Measurements from ENCODE around the gene KLHDC9. TPM values are rescaled to one million over a fixed set of nuclear protein-coding genes. Genes with fewer than 3 reads are reported as not detected.
A peak's percentile ranks its signal among the peaks of the same experiment; 100 is the strongest.

The KLHDC9 gene
- total RNA-seq, 1 donor from 2014 or later = 10.9 TPM

- no peak overlapping the region for H3K4me3 Mint-ChIP-seq (ENCODE audit: unreplicated experiment)
- peaks cover 3% of the 10 kb centered on the region for H3K27me3 Mint-ChIP-seq (ENCODE audit: unreplicated experiment)
- H3K9me3 Mint-ChIP-seq (ENCODE audit: unreplicated experiment) = peaks cover 4% of the 10 kb centered on the region
- TF ChIP-seq CTCF (IDR thresholded peaks at IDR 0.05; ENCODE audit: partially characterized antibody, unreplicated experiment) = no peak
- peaks cover 22% of the 10 kb centered on the region for H3K4me1 Mint-ChIP-seq (ENCODE audit: low read depth, unreplicated experiment)
- no peak overlapping the region for H3K27ac Mint-ChIP-seq (ENCODE audit: unreplicated experiment)
- no peaks in the 10 kb centered on the region for H3K36me3 Mint-ChIP-seq (ENCODE audit: unreplicated experiment)
- DNase-seq = no peak
Measured at GRCh38 chr1:161128591-161129420, 30.6 kb downstream of the KLHDC9 start.

DNA sequence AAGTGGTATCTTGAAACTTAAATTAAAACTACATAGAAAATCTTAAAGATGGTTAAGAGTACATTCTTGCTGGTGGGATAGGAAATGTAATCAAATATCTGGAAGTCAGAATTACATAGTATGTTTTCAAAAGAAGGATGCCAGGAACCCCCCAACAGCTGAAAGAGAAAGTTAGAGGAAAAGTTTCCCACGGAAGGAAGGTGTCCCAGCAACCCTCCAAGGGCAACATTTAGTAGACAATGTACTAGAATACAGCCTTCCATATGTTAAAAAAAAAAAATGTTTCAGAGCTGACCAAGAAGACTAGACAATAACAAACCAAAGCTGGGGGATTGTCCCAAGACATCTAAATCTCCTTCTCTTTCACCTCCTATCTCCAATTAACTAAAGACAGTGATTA, 32.1 kb downstream of the KLHDC9 start:
- DNase-seq = no peak
- Mint-ChIP-seq H3K36me3 (ENCODE audit: unreplicated experiment) (no peaks in the 10 kb centered on the region), H3K27me3 (ENCODE audit: unreplicated experiment) (peaks cover 3% of the 10 kb centered on the region), H3K9me3 (ENCODE audit: unreplicated experiment) (peaks cover 4% of the 10 kb centered on the region), H3K27ac (ENCODE audit: unreplicated experiment) (no peak overlapping the region), H3K4me3 (ENCODE audit: unreplicated experiment) (no peak overlapping the region), H3K4me1 (ENCODE audit: low read depth, unreplicated experiment) (peaks cover 22% of the 10 kb centered on the region)
- TF ChIP-seq CTCF (IDR thresholded peaks at IDR 0.05; ENCODE audit: partially characterized antibody, unreplicated experiment) = no peak

DNA sequence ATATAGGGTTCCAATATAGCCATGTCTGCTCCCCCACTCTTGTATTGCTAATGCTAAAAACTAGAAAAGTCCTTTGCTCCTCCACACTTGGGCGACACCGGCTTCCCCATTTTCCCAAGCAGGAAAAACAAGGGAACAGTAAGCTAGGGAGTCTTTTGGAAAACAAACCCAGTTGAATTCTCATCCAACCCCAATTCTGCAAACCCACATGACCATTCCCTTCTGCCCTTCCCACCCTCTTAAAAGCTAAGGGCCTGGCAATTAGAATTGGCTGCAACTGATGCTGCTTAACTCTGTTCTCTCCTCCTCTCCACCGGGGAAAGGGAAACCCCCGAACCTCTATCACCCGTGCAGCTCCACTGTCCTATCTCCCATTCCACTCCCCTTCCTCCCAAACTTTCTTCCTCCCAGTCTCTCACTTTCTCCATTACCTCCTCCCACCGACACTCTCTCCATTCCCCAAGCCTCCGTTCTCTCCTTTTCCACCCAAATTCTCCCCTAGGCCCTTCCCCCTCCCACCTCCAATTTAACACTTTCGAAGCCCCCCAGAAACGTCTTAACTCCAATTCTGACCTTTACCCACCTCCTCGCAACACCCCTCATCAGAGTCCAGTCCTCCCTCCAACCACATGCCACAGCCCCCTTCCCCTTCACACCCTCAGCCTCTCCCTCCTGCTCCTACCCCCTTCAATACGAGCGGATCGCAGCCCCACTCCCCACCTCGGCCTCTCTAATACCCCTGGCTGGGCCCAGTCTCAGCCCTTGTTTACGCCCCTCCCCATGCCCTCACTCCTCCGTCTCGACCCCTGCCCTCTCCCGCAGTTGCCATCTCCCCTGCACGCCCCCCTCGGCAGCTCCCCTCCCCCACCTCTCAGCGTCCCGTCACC, 33.6 kb downstream of the KLHDC9 start:
- peaks cover 22% of the 10 kb centered on the region for H3K4me1 Mint-ChIP-seq (ENCODE audit: low read depth, unreplicated experiment)
- DNase-seq = no peak
- no peaks in the 10 kb centered on the region for H3K36me3 Mint-ChIP-seq (ENCODE audit: unreplicated experiment)

DNA sequence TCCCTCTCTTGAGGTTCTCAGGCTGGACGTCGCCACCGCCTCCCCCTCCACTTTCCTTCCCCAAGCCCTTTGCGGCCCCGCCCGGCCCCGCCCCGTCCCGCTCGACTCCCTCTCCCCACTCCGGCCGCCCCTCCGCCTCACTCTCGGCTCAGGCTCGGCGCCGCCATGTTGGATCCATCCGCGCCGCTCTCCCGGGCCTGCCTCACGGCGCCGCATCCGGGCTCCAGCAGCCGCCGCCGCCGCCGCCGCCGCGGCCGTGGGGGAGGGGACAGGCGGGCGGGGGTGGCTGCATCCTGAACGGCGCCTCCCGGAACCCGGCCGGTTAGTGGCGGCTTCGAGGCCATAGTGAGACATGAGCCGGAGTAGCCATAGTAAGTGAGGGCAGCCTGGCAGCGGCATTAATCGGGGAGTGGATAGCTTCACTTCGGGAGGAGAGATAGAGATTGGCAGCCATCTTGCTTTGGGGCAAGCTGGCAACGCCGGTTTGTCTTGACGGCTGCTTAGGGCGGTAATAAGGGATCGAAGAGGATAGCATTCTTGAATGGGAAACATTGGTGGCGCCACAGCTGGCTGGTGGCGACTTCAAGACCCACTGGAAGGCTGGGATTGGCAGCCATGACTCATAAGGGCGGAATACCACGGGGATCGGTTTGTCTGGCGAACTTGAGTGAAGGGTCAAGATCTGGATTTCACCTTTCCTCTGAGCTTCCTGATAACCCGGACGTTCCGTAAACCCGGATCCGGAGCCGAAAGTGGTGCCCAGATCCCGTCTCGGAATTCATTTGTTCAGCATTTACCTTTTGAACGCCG, 34.5 kb downstream of the KLHDC9 start, which contains the start of gene DEDD:
TSS of gene DEDD (minus strand) at position 258 of the 810 bp plus-strand sequence. CDS start 8,205 bp downstream, outside the sequence.
- Mint-ChIP-seq H3K27me3 (ENCODE audit: unreplicated experiment) (peaks cover 3% of the 10 kb centered on the region), H3K27ac (ENCODE audit: unreplicated experiment) (peak within 1 kb of the TSS; percentile 74), H3K4me3 (ENCODE audit: unreplicated experiment) (no peak within 1 kb of the TSS), H3K4me1 (ENCODE audit: low read depth, unreplicated experiment) (peaks cover 20% of the 10 kb centered on the region), H3K36me3 (ENCODE audit: unreplicated experiment) (no peaks in the 10 kb centered on the region), H3K9me3 (ENCODE audit: unreplicated experiment) (no peaks in the 10 kb centered on the region)
- DNase-seq = peak; percentile 89
- TF ChIP-seq CTCF (IDR thresholded peaks at IDR 0.05; ENCODE audit: partially characterized antibody, unreplicated experiment) = no peak

More for the DNA sequence above, 33.6 kb downstream of the KLHDC9 start:
- H3K27ac Mint-ChIP-seq (ENCODE audit: unreplicated experiment) = peak overlapping the region; percentile 74
- H3K9me3 Mint-ChIP-seq (ENCODE audit: unreplicated experiment) = no peaks in the 10 kb centered on the region
- no peak overlapping the region for H3K4me3 Mint-ChIP-seq (ENCODE audit: unreplicated experiment)
- H3K27me3 Mint-ChIP-seq (ENCODE audit: unreplicated experiment) = peaks cover 3% of the 10 kb centered on the region
- no peak for TF ChIP-seq CTCF (IDR thresholded peaks at IDR 0.05; ENCODE audit: partially characterized antibody, unreplicated experiment)

Measured in glutamatergic neuron (in vitro differentiated cells).